ENCODE results near the gene OXSR1. TPM values are rescaled to one million over a fixed set of nuclear protein-coding genes. Genes with fewer than 3 reads are reported as not detected.

Gene OXSR1
- total and polyA plus RNA-seq, 2 of the 13 experiments (the other 11 are each of a cell fraction or from before 2014, with no cell fraction given): 27.4 to 32.6 TPM

DNA sequence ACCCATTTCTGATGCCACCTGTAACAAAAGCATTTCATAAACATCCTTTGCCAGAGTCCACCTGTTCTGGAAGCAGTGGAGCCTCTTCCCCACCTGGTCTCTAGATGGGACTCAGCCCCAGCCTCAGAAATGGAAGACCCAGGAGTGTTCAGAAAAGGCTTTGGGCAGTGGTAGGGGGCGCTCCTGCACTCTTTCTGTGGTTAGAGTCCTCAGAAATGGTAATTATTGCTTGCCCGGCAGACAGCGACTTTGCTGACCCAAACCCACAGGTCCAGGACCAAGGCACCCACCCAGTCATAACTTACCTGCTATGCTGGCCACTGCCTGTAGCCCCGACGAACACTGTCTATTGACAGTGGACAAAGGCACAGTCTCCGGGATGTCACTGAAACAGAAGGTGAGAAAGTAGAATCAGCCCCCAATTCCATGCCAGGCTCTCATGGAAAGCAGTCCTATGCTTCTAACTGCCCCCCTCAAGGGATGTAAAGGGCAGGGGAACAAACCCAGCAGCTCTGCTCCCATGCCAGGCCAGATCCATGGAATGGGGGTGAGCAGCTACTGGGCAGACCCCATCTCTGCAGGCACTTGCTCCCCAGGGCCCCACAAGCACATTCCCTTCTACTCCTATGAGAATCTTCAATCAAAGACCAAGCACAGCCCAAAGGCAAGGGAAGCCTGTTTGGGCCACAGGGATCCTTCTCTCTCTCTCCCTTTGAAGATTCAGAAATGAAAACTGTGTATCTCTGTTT lies 33.5 kb upstream of the OXSR1 start:
- H3K9ac ChIP-seq (ENCODE audit: insufficient read depth, low read depth, low read length): peak overlapping the region; percentile 71
- CTCF ChIA-PET (ENCODE audit: low intra/inter-chr PET ratio, low total read pairs): no interaction called here
- no TSS peak for BruUV-seq (replicated peaks)
- peaks cover 65% of the 10 kb centered on the region for H3K79me2 ChIP-seq (ENCODE audit: insufficient read depth, low read length)
- intact Hi-C loops (cut with micrococcal nuclease; ENCODE audit: unreplicated experiment): loop anchor here (2.0 to 10.0 kb wide), 3 partner anchors 15 to 215 kb away; partner anchors contain the start of gene XYLB
- no peaks in the 10 kb centered on the region for H3K9me3 ChIP-seq (ENCODE audit: low read length)
- peak overlapping the region; percentile 97 for H3K27ac ChIP-seq (ENCODE audit: extremely low read length, insufficient read depth, low read length)
- DNase-seq (ENCODE audit: low spot score) (no peak), FAIRE-seq (no peak), ATAC-seq (peak; percentile 6; the same call in 2 of the 3 replicates)
- peaks cover 23 to 58% of the 10 kb centered on the region in 2 experiments for H3K36me3 ChIP-seq (replicated peaks in 1 of 2; ENCODE audit: control insufficient read depth in 1 of 2, insufficient read depth in 2 of 2, low read length in 2 of 2)
- no peak overlapping the region for H2AFZ ChIP-seq (ENCODE audit: low read length)
- in situ Hi-C loops (cut with HindIII; ENCODE audit: extremely low pct_ligation_motif_present, low pct_unique_long_range_greater_than_20kb): loop anchor here (25.0 kb wide), 1 partner anchor 331 kb away; the partner anchor contains the start of gene ACVR2B
- peak overlapping the region in 1 of 3 experiments; percentile 61; a peak in 2 of 6 replicates for H3K4me3 ChIP-seq (replicated peaks in 1 of 3; ENCODE audit: insufficient read depth in 1 of 3, low read depth in 2 of 3, low read length in 3 of 3)
- no peaks in the 10 kb centered on the region; a peak in 1 of 5 replicates for H3K27me3 ChIP-seq (ENCODE audit: control insufficient read depth in 1 of 2, insufficient read depth in 2 of 2, low read length in 2 of 2)
- H3K4me2 ChIP-seq (ENCODE audit: low read depth, low read length): peak overlapping the region; percentile 90
- H3K4me1 ChIP-seq (ENCODE audit: insufficient read depth, low read length): peaks cover 86% of the 10 kb centered on the region
- peaks cover 17% of the 10 kb centered on the region for H4K20me1 ChIP-seq (ENCODE audit: insufficient read depth, low read length)
- POLR2A ChIA-PET: interaction anchor here (2.0 to 6.9 kb wide), 2 partner anchors 13 to 33 kb away, joined by 11 to 87 read pairs; partner anchors contain the start of gene OXSR1
- 60% methylated on average over 1 of the region's 6 CpGs for WGBS (ENCODE audit: low lambda C conversion rate)
- TF ChIP-seq NCOA2 (CRISPR knock-in tag; IDR thresholded peaks at IDR 0.05): no peak
- 0 out of 2 replicates have a peak, but pooled peaks have one; percentile 25 for TF ChIP-seq SALL1 (CRISPR knock-in tag; IDR thresholded peaks at IDR 0.05)
- TF ChIP-seq MYC (CRISPR knock-in tag; IDR thresholded peaks at IDR 0.05; ENCODE audit: borderline replicate concordance): no peak
- TF ChIP-seq KAT2B (IDR thresholded peaks at IDR 0.05; ENCODE audit: borderline replicate concordance, low read depth, low read length): no peak
- TF ChIP-seq HNRNPL (IDR thresholded peaks at IDR 0.05; ENCODE audit: low read depth, low read length): no peak
- TF ChIP-seq RBM22 (optimal IDR thresholded peaks at IDR 0.05; ENCODE audit: low read length): peak; percentile 57
- peak; percentile 51; the same call in 1 of the 2 replicates for TF ChIP-seq ZNF614 (CRISPR knock-in tag; IDR thresholded peaks at IDR 0.05; ENCODE audit: borderline replicate concordance)
- TF ChIP-seq MIXL1 (CRISPR knock-in tag; IDR thresholded peaks at IDR 0.05): 0 out of 2 replicates have a peak, but pooled peaks have one; percentile 23
- 0 out of 2 replicates have a peak, but pooled peaks have one; percentile 39 for TF ChIP-seq ZNF253 (CRISPR knock-in tag; IDR thresholded peaks at IDR 0.05; ENCODE audit: borderline replicate concordance)
- TF ChIP-seq, protein P1, sequence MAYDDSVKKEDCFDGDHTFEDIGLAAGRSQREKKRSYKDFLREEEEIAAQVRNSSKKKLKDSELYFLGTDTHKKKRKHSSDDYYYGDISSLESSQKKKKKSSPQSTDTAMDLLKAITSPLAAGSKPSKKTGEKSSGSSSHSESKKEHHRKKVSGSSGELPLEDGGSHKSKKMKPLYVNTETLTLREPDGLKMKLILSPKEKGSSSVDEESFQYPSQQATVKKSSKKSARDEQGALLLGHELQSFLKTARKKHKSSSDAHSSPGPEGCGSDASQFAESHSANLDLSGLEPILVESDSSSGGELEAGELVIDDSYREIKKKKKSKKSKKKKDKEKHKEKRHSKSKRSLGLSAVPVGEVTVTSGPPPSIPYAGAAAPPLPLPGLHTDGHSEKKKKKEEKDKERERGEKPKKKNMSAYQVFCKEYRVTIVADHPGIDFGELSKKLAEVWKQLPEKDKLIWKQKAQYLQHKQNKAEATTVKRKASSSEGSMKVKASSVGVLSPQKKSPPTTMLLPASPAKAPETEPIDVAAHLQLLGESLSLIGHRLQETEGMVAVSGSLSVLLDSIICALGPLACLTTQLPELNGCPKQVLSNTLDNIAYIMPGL (CRISPR knock-in tag; IDR thresholded peaks at IDR 0.05; ENCODE audit: borderline replicate concordance in 1 of 2, low read depth in 1 of 2): peak; percentile 23 to 42; a peak in 1 of 4 replicates
- no peak for TF ChIP-seq SRF (IDR thresholded peaks at IDR 0.05; ENCODE audit: low read depth, low read length)
- peak; percentile 54 for TF ChIP-seq STAG1 (CRISPR knock-in tag; IDR thresholded peaks at IDR 0.05)
- peak; percentile 25; the same call in 1 of the 2 replicates for TF ChIP-seq SPEN (CRISPR knock-in tag; IDR thresholded peaks at IDR 0.05; ENCODE audit: low read depth)
- TF ChIP-seq, protein P2, sequence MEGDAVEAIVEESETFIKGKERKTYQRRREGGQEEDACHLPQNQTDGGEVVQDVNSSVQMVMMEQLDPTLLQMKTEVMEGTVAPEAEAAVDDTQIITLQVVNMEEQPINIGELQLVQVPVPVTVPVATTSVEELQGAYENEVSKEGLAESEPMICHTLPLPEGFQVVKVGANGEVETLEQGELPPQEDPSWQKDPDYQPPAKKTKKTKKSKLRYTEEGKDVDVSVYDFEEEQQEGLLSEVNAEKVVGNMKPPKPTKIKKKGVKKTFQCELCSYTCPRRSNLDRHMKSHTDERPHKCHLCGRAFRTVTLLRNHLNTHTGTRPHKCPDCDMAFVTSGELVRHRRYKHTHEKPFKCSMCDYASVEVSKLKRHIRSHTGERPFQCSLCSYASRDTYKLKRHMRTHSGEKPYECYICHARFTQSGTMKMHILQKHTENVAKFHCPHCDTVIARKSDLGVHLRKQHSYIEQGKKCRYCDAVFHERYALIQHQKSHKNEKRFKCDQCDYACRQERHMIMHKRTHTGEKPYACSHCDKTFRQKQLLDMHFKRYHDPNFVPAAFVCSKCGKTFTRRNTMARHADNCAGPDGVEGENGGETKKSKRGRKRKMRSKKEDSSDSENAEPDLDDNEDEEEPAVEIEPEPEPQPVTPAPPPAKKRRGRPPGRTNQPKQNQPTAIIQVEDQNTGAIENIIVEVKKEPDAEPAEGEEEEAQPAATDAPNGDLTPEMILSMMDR (CRISPR knock-in tag; IDR thresholded peaks at IDR 0.05): peak; percentile 62
- TF ChIP-seq ZNF564 (CRISPR knock-in tag; IDR thresholded peaks at IDR 0.05): no peak
- TF ChIP-seq, protein P3, sequence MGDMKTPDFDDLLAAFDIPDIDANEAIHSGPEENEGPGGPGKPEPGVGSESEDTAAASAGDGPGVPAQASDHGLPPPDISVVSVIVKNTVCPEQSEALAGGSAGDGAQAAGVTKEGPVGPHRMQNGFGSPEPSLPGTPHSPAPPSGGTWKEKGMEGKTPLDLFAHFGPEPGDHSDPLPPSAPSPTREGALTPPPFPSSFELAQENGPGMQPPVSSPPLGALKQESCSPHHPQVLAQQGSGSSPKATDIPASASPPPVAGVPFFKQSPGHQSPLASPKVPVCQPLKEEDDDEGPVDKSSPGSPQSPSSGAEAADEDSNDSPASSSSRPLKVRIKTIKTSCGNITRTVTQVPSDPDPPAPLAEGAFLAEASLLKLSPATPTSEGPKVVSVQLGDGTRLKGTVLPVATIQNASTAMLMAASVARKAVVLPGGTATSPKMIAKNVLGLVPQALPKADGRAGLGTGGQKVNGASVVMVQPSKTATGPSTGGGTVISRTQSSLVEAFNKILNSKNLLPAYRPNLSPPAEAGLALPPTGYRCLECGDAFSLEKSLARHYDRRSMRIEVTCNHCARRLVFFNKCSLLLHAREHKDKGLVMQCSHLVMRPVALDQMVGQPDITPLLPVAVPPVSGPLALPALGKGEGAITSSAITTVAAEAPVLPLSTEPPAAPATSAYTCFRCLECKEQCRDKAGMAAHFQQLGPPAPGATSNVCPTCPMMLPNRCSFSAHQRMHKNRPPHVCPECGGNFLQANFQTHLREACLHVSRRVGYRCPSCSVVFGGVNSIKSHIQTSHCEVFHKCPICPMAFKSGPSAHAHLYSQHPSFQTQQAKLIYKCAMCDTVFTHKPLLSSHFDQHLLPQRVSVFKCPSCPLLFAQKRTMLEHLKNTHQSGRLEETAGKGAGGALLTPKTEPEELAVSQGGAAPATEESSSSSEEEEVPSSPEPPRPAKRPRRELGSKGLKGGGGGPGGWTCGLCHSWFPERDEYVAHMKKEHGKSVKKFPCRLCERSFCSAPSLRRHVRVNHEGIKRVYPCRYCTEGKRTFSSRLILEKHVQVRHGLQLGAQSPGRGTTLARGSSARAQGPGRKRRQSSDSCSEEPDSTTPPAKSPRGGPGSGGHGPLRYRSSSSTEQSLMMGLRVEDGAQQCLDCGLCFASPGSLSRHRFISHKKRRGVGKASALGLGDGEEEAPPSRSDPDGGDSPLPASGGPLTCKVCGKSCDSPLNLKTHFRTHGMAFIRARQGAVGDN (CRISPR knock-in tag; IDR thresholded peaks at IDR 0.05): peak; percentile 37
